WTC11 (cell line): ENCODE results near the gene CCDC167.

Experiments
- JUN ChIP-seq: sonication (generic); formaldehyde crosslinking; IDR thresholded peaks from 2 replicates; pipeline ENCODE4 v1.8.0; 2023; ENCODE audit warnings: mild to moderate bottlenecking, missing genetic modification reagents
- SMAD4 ChIP-seq: sonication (generic); formaldehyde crosslinking; IDR thresholded peaks from 2 replicates; pipeline ENCODE4 v1.8.0; 2022; ENCODE audit warnings: mild to moderate bottlenecking, missing genetic modification reagents
- SP1 ChIP-seq: sonication (generic); formaldehyde crosslinking; conservative IDR thresholded peaks from 2 replicates; pipeline ENCODE4 v1.8.1; 2022; ENCODE audit warnings: missing genetic modification reagents
- TF ChIP-seq, protein P1 (sequence below): fragments of 200-600 bp; IDR thresholded peaks from 2 replicates; pipeline ENCODE4 v1.8.0; 2022; ENCODE audit warnings: antibody characterized with exemption
- TF ChIP-seq, protein P2 (sequence below): fragments of 250-450 bp; sonication (Bioruptor Pico); IDR thresholded peaks from 2 replicates; pipeline ENCODE4 v1.9.0; 2021; ENCODE audit warnings: moderate library complexity, mild to moderate bottlenecking, inconsistent platforms, borderline replicate concordance
- TF ChIP-seq, protein P3 (sequence below): fragments of 250-450 bp; sonication (Bioruptor Pico); IDR thresholded peaks from 2 replicates; pipeline ENCODE4 v2.1.2; 2022; ENCODE audit warnings: mild to moderate bottlenecking, moderate library complexity
- TF ChIP-seq, protein P4 (sequence below): sonication (generic); formaldehyde crosslinking; IDR thresholded peaks from 2 replicates; pipeline ENCODE4 v1.8.1; 2022; ENCODE audit warnings: missing genetic modification reagents, borderline replicate concordance

DNA sequence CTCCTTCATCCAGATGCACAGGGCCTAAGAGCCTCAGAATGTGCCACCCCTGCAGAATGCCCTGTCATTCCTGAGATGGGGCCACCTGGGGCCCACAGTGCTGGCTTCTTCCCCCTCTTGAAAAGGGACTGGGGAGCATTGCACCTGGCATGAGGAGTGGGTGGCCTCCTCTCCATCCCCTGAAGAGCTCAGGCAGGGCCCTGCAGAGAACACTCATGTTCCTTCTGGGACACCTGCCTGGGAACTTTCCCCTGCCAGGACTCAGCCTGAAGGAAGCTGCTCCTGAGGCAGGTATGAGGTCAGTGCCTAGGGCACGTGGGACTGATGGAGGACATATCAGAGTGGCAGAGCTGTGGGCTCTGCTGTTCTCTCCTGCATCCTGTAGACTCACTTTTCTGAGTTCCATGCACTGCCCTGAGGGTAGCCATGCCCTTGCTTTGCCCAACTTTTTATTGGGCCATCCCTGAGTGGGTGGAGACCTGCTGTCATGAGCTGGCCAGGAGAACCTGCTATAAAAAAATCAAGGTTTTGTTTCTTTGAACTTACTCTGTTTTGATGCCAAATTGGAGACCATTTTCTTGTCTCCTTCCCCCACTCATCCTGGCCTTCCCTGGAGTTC, 19.5 kb downstream of the CCDC167 start:
- TF ChIP-seq, protein P1, sequence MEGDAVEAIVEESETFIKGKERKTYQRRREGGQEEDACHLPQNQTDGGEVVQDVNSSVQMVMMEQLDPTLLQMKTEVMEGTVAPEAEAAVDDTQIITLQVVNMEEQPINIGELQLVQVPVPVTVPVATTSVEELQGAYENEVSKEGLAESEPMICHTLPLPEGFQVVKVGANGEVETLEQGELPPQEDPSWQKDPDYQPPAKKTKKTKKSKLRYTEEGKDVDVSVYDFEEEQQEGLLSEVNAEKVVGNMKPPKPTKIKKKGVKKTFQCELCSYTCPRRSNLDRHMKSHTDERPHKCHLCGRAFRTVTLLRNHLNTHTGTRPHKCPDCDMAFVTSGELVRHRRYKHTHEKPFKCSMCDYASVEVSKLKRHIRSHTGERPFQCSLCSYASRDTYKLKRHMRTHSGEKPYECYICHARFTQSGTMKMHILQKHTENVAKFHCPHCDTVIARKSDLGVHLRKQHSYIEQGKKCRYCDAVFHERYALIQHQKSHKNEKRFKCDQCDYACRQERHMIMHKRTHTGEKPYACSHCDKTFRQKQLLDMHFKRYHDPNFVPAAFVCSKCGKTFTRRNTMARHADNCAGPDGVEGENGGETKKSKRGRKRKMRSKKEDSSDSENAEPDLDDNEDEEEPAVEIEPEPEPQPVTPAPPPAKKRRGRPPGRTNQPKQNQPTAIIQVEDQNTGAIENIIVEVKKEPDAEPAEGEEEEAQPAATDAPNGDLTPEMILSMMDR, result no peak
- TF ChIP-seq SMAD4 (CRISPR knock-in tag), result no peak
- TF ChIP-seq, protein P2, sequence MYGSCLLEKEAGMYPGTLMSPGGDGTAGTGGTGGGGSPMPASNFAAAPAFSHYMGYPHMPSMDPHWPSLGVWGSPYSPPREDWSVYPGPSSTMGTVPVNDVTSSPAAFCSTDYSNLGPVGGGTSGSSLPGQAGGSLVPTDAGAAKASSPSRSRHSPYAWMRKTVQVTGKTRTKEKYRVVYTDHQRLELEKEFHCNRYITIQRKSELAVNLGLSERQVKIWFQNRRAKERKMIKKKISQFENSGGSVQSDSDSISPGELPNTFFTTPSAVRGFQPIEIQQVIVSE (CRISPR knock-in tag), result no peak
- TF ChIP-seq, protein P3, sequence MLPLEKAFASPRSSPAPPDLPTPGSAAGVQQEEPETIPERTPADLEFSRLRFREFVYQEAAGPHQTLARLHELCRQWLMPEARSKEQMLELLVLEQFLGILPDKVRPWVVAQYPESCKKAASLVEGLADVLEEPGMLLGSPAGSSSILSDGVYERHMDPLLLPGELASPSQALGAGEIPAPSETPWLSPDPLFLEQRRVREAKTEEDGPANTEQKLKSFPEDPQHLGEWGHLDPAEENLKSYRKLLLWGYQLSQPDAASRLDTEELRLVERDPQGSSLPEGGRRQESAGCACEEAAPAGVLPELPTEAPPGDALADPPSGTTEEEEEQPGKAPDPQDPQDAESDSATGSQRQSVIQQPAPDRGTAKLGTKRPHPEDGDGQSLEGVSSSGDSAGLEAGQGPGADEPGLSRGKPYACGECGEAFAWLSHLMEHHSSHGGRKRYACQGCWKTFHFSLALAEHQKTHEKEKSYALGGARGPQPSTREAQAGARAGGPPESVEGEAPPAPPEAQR (CRISPR knock-in tag), result no peak
- no peak for TF ChIP-seq JUN (CRISPR knock-in tag)
- TF ChIP-seq SP1, result no peak
- TF ChIP-seq, protein P4, sequence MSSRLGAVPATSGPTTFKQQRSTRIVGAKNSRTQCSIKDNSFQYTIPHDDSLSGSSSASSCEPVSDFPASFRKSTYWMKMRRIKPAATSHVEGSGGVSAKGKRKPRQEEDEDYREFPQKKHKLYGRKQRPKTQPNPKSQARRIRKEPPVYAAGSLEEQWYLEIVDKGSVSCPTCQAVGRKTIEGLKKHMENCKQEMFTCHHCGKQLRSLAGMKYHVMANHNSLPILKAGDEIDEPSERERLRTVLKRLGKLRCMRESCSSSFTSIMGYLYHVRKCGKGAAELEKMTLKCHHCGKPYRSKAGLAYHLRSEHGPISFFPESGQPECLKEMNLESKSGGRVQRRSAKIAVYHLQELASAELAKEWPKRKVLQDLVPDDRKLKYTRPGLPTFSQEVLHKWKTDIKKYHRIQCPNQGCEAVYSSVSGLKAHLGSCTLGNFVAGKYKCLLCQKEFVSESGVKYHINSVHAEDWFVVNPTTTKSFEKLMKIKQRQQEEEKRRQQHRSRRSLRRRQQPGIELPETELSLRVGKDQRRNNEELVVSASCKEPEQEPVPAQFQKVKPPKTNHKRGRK (CRISPR knock-in tag), result no peak
